Measurements from ENCODE around the gene OSGEPL1.

The OSGEPL1 gene

GRCh38 chr2:189797902-189798301 is 35.3 kb upstream of the OSGEPL1 start:
- Histone ChIP-seq H3K9ac (ENCODE audit: low read depth, low read length, poor library complexity, severe bottlenecking) (no peak overlapping the region), H2AFZ (ENCODE audit: low read length) (no peak overlapping the region), H3K79me2 (ENCODE audit: insufficient read depth, low read length) (peaks cover 11% of the 10 kb centered on the region; the same call in 1 of the 2 replicates), H3K36me3 (ENCODE audit: insufficient read depth, low read length) (peaks cover 61% of the 10 kb centered on the region), H3K4me2 (ENCODE audit: low read depth, low read length, poor library complexity, severe bottlenecking) (no peak overlapping the region), H3F3A (ENCODE audit: low read depth) (no peaks in the 10 kb centered on the region), H3K4me1 (ENCODE audit: insufficient read depth, low read length, poor library complexity, severe bottlenecking) (peaks cover 3% of the 10 kb centered on the region), H4K20me1 (ENCODE audit: insufficient read depth, low read length, poor library complexity, severe bottlenecking) (peaks cover 3% of the 10 kb centered on the region), H3K4me3 (ENCODE audit: low read length, poor library complexity, severe bottlenecking) (no peak overlapping the region), H3K9me2 (replicated peaks; ENCODE audit: low read depth, low read length) (no peaks in the 10 kb centered on the region), H3K27me3 (ENCODE audit: insufficient read depth, low read length, poor library complexity, severe bottlenecking) (no peaks in the 10 kb centered on the region), H3K9me3 (ENCODE audit: insufficient read depth, low read depth, low read length) (no peaks in the 10 kb centered on the region)
- no peak for TF ChIP-seq CTCF (conservative IDR thresholded peaks at IDR 0.05; ENCODE audit: low read length)
- TF ChIP-seq EZH2phosphoT487 (IDR thresholded peaks at IDR 0.05; ENCODE audit: borderline replicate concordance) = no peak

- Histone ChIP-seq H2AFZ (ENCODE audit: low read length) (no peak overlapping the region), H3K4me2 (ENCODE audit: low read depth, low read length, poor library complexity, severe bottlenecking) (no peak overlapping the region), H3K4me3 (ENCODE audit: low read length, poor library complexity, severe bottlenecking) (no peak overlapping the region), H4K20me1 (ENCODE audit: insufficient read depth, low read length, poor library complexity, severe bottlenecking) (peaks cover 8% of the 10 kb centered on the region), H3K4me1 (ENCODE audit: insufficient read depth, low read length, poor library complexity, severe bottlenecking) (peaks cover 18% of the 10 kb centered on the region), H3K27me3 (ENCODE audit: insufficient read depth, low read length, poor library complexity, severe bottlenecking) (no peaks in the 10 kb centered on the region), H3K36me3 (ENCODE audit: insufficient read depth, low read length) (peaks cover 39% of the 10 kb centered on the region), H3K79me2 (ENCODE audit: insufficient read depth, low read length) (peaks cover 17% of the 10 kb centered on the region), H3K9ac (ENCODE audit: low read depth, low read length, poor library complexity, severe bottlenecking) (no peak overlapping the region), H3K9me2 (replicated peaks; ENCODE audit: low read depth, low read length) (no peaks in the 10 kb centered on the region), H3F3A (ENCODE audit: low read depth) (no peaks in the 10 kb centered on the region), H3K9me3 (ENCODE audit: insufficient read depth, low read depth, low read length) (no peaks in the 10 kb centered on the region)
- TF ChIP-seq CTCF (conservative IDR thresholded peaks at IDR 0.05; ENCODE audit: low read length) = no peak
- no peak for TF ChIP-seq EZH2phosphoT487 (IDR thresholded peaks at IDR 0.05; ENCODE audit: borderline replicate concordance)
These were observed 31.7 kb upstream of the OSGEPL1 start for GRCh38 chr2:189794310-189794709.

- no peak overlapping the region for H3K4me3 ChIP-seq (ENCODE audit: low read length, poor library complexity, severe bottlenecking)
- TF ChIP-seq CTCF (conservative IDR thresholded peaks at IDR 0.05; ENCODE audit: low read length) = no peak
- TF ChIP-seq EZH2phosphoT487 (IDR thresholded peaks at IDR 0.05; ENCODE audit: borderline replicate concordance) = no peak
- H3K9ac ChIP-seq (ENCODE audit: low read depth, low read length, poor library complexity, severe bottlenecking) = no peak overlapping the region
- peak overlapping the region; percentile 1 for H3K4me2 ChIP-seq (ENCODE audit: low read depth, low read length, poor library complexity, severe bottlenecking)
- peaks cover 38% of the 10 kb centered on the region for H3K79me2 ChIP-seq (ENCODE audit: insufficient read depth, low read length)
- H3K4me1 ChIP-seq (ENCODE audit: insufficient read depth, low read length, poor library complexity, severe bottlenecking) = peaks cover 18% of the 10 kb centered on the region
- H3F3A ChIP-seq (ENCODE audit: low read depth) = no peaks in the 10 kb centered on the region
- H2AFZ ChIP-seq (ENCODE audit: low read length) = no peak overlapping the region
- no peaks in the 10 kb centered on the region for H3K27me3 ChIP-seq (ENCODE audit: insufficient read depth, low read length, poor library complexity, severe bottlenecking)
- peaks cover 5% of the 10 kb centered on the region for H4K20me1 ChIP-seq (ENCODE audit: insufficient read depth, low read length, poor library complexity, severe bottlenecking)
- H3K9me3 ChIP-seq (ENCODE audit: insufficient read depth, low read depth, low read length) = no peaks in the 10 kb centered on the region
- no peaks in the 10 kb centered on the region for H3K9me2 ChIP-seq (replicated peaks; ENCODE audit: low read depth, low read length)
- peaks cover 16% of the 10 kb centered on the region for H3K36me3 ChIP-seq (ENCODE audit: insufficient read depth, low read length)
These were observed 28.9 kb upstream of the OSGEPL1 start for GRCh38 chr2:189791338-189792042.
